Memory B cell (primary cell): Measurements from ENCODE around the gene PSMA5.
"Not testable (repeated sequence)": the region's sequence is repeated elsewhere in the genome, so short reads cannot be mapped to it uniquely, and the experiment has no call there.

Source experiments
- ATAC-seq: fragments of 150-1000 bp; cut with Tn5 transposase; 2 replicates; pipeline ENCODE4 v1.10.0; 2021; ENCODE audit warnings: low read depth, mild to moderate bottlenecking, moderate library complexity
- DNase-seq, 2 donors: peaks; one replicate each; pipeline ENCODE4 v3.0.0; 2022; ENCODE audit warnings: low spot score in 2 of 2
- H3K27ac Mint-ChIP-seq: one replicate; pipeline ENCODE4 v1.8.0; 2022; ENCODE audit warnings: mild to moderate bottlenecking, moderate library complexity, mixed read lengths
- H3K27me3 Mint-ChIP-seq: one replicate; pipeline ENCODE4 v1.8.0; 2022; ENCODE audit warnings: mixed read lengths
- H3K36me3 Mint-ChIP-seq: one replicate; pipeline ENCODE4 v1.8.0; 2022; ENCODE audit warnings: mild to moderate bottlenecking, mixed read lengths
- H3K4me1 Mint-ChIP-seq: one replicate; pipeline ENCODE4 v1.8.0; 2022; ENCODE audit warnings: mixed read lengths
- H3K4me3 Mint-ChIP-seq: one replicate; pipeline ENCODE4 v1.8.0; 2022; ENCODE audit warnings: mild to moderate bottlenecking, moderate library complexity, mixed read lengths
- H3K9me3 Mint-ChIP-seq: one replicate; pipeline ENCODE4 v1.8.0; 2022; ENCODE audit warnings: mixed read lengths

PSMA5 gene

GRCh38 chr1:109447524-109447923, 21.3 kb upstream of the PSMA5 start:
- DNase-seq (no peak), ATAC-seq (no peak)
- H3K4me1 Mint-ChIP-seq, result no peaks in the 10 kb centered on the region
- H3K27ac Mint-ChIP-seq, result no peak overlapping the region
- no peaks in the 10 kb centered on the region for H3K9me3 Mint-ChIP-seq
- H3K27me3 Mint-ChIP-seq, result peaks cover 17% of the 10 kb centered on the region
- H3K36me3 Mint-ChIP-seq, result no peaks in the 10 kb centered on the region
- H3K4me3 Mint-ChIP-seq, result no peak overlapping the region

GRCh38 chr1:109445949-109446695, 19.9 kb upstream of the PSMA5 start:
- DNase-seq, H3K27ac Mint-ChIP-seq, H3K9me3 Mint-ChIP-seq, H3K4me1 Mint-ChIP-seq, ATAC-seq, H3K4me3 Mint-ChIP-seq, H3K36me3 Mint-ChIP-seq: not testable (repeated sequence)
- H3K27me3 Mint-ChIP-seq, result peaks cover 13% of the 10 kb centered on the region

GRCh38 chr1:109444346-109444745, 18.1 kb upstream of the PSMA5 start:
- H3K4me3 Mint-ChIP-seq, result no peak overlapping the region
- no peaks in the 10 kb centered on the region for H3K9me3 Mint-ChIP-seq
- ATAC-seq (no peak), DNase-seq (no peak)
- peaks cover 8% of the 10 kb centered on the region for H3K27me3 Mint-ChIP-seq
- H3K36me3 Mint-ChIP-seq, result no peaks in the 10 kb centered on the region
- H3K4me1 Mint-ChIP-seq, result no peaks in the 10 kb centered on the region
- H3K27ac Mint-ChIP-seq, result no peak overlapping the region

- no peaks in the 10 kb centered on the region for H3K4me1 Mint-ChIP-seq
- H3K27me3 Mint-ChIP-seq, result peaks cover 8% of the 10 kb centered on the region
- no peak overlapping the region for H3K4me3 Mint-ChIP-seq
- no peak for ATAC-seq
- H3K36me3 Mint-ChIP-seq, result no peaks in the 10 kb centered on the region
- no peaks in the 10 kb centered on the region for H3K9me3 Mint-ChIP-seq
- H3K27ac Mint-ChIP-seq, result no peak overlapping the region
- no peak for DNase-seq
Measured at GRCh38 chr1:109443476-109443875, 17.2 kb upstream of the PSMA5 start.

GRCh38 chr1:109441069-109441468, 14.8 kb upstream of the PSMA5 start:
- ATAC-seq (no peak), DNase-seq (no peak)
- no peak overlapping the region for H3K27ac Mint-ChIP-seq
- H3K36me3 Mint-ChIP-seq, result no peaks in the 10 kb centered on the region
- H3K4me1 Mint-ChIP-seq, result no peaks in the 10 kb centered on the region
- no peaks in the 10 kb centered on the region for H3K9me3 Mint-ChIP-seq
- H3K27me3 Mint-ChIP-seq, result peaks cover 4% of the 10 kb centered on the region
- no peak overlapping the region for H3K4me3 Mint-ChIP-seq

GRCh38 chr1:109438798-109439297, 12.6 kb upstream of the PSMA5 start:
- no peak overlapping the region for H3K4me3 Mint-ChIP-seq
- ATAC-seq (no peak), DNase-seq (no peak)
- peaks cover 6% of the 10 kb centered on the region for H3K9me3 Mint-ChIP-seq
- H3K27ac Mint-ChIP-seq, result no peak overlapping the region
- H3K27me3 Mint-ChIP-seq, result peaks cover 6% of the 10 kb centered on the region
- H3K36me3 Mint-ChIP-seq, result peaks cover 6% of the 10 kb centered on the region
- H3K4me1 Mint-ChIP-seq, result no peaks in the 10 kb centered on the region

GRCh38 chr1:109434484-109434883, 8.2 kb upstream of the PSMA5 start:
- ATAC-seq (no peak), DNase-seq (no peak)
- Mint-ChIP-seq H3K27ac (no peak overlapping the region), H3K27me3 (peaks cover 6% of the 10 kb centered on the region), H3K9me3 (peaks cover 6% of the 10 kb centered on the region), H3K4me3 (no peak overlapping the region), H3K36me3 (peaks cover 6% of the 10 kb centered on the region), H3K4me1 (no peaks in the 10 kb centered on the region)

- peaks cover 6% of the 10 kb centered on the region for H3K36me3 Mint-ChIP-seq
- no peaks in the 10 kb centered on the region for H3K4me1 Mint-ChIP-seq
- H3K27me3 Mint-ChIP-seq, result peaks cover 6% of the 10 kb centered on the region
- no peak overlapping the region for H3K27ac Mint-ChIP-seq
- ATAC-seq (no peak), DNase-seq (no peak)
- no peak overlapping the region for H3K4me3 Mint-ChIP-seq
- peaks cover 6% of the 10 kb centered on the region for H3K9me3 Mint-ChIP-seq
Measured at GRCh38 chr1:109433322-109433721, 7.1 kb upstream of the PSMA5 start.

- H3K27ac Mint-ChIP-seq, result no peak overlapping the region
- H3K4me1 Mint-ChIP-seq, result peaks cover under 1% of the 10 kb centered on the region
- DNase-seq (no peak), ATAC-seq (no peak)
- H3K9me3 Mint-ChIP-seq, result peaks cover 6% of the 10 kb centered on the region
- H3K27me3 Mint-ChIP-seq, result peaks cover 6% of the 10 kb centered on the region
- H3K4me3 Mint-ChIP-seq, result no peak overlapping the region
- H3K36me3 Mint-ChIP-seq, result peaks cover 6% of the 10 kb centered on the region
Measured at GRCh38 chr1:109432336-109432735, 6.1 kb upstream of the PSMA5 start.

GRCh38 chr1:109427171-109427467, 871 bp upstream of the PSMA5 start:
- peaks cover 16% of the 10 kb centered on the region for H3K4me1 Mint-ChIP-seq
- ATAC-seq (no peak), DNase-seq (no peak)
- peak overlapping the region; percentile 96 for H3K27ac Mint-ChIP-seq
- H3K27me3 Mint-ChIP-seq, result no peaks in the 10 kb centered on the region
- peak overlapping the region; percentile 99 for H3K4me3 Mint-ChIP-seq
- H3K36me3 Mint-ChIP-seq, result peaks cover 6% of the 10 kb centered on the region
- H3K9me3 Mint-ChIP-seq, result no peaks in the 10 kb centered on the region

GRCh38 chr1:109425391-109426280, 612 bp downstream of the PSMA5 start:
- Mint-ChIP-seq H3K36me3 (peaks cover 8% of the 10 kb centered on the region), H3K27ac (peak overlapping the region; percentile 96), H3K4me3 (peak overlapping the region; percentile 99), H3K9me3 (no peaks in the 10 kb centered on the region), H3K27me3 (no peaks in the 10 kb centered on the region), H3K4me1 (peaks cover 19% of the 10 kb centered on the region)
- ATAC-seq (peak; percentile 24), DNase-seq (peak in 1 of 2 donors; percentile 21)

GRCh38 chr1:109423498-109423897, 2.8 kb downstream of the PSMA5 start:
- Mint-ChIP-seq H3K9me3 (no peaks in the 10 kb centered on the region), H3K4me3 (no peak overlapping the region), H3K27me3 (no peaks in the 10 kb centered on the region), H3K4me1 (peaks cover 19% of the 10 kb centered on the region), H3K36me3 (peaks cover 11% of the 10 kb centered on the region), H3K27ac (no peak overlapping the region)
- ATAC-seq, result no peak
- no peak for DNase-seq

- no peak for DNase-seq
- Mint-ChIP-seq H3K27ac (no peak overlapping the region), H3K36me3 (peaks cover 49% of the 10 kb centered on the region), H3K4me3 (no peak overlapping the region), H3K9me3 (no peaks in the 10 kb centered on the region), H3K27me3 (no peaks in the 10 kb centered on the region), H3K4me1 (peaks cover 7% of the 10 kb centered on the region)
- no peak for ATAC-seq
Measured at GRCh38 chr1:109412551-109412950, 13.7 kb downstream of the PSMA5 start.

GRCh38 chr1:109404838-109405237, 21.4 kb downstream of the PSMA5 start:
- no peak overlapping the region for H3K4me3 Mint-ChIP-seq
- DNase-seq (no peak), ATAC-seq (peak; percentile 27)
- H3K27me3 Mint-ChIP-seq, result no peaks in the 10 kb centered on the region
- H3K27ac Mint-ChIP-seq, result peak overlapping the region; percentile 83
- H3K4me1 Mint-ChIP-seq, result peaks cover 11% of the 10 kb centered on the region
- H3K9me3 Mint-ChIP-seq, result peaks cover 2% of the 10 kb centered on the region
- H3K36me3 Mint-ChIP-seq, result peaks cover 31% of the 10 kb centered on the region
